GM18867 (cell line): ENCODE data around the gene PPP3CA.
"Not testable (repeated sequence)": the region's sequence is repeated elsewhere in the genome, so short reads cannot be mapped to it uniquely, and the experiment has no call there.

Source experiments
- ATAC-seq: cut with Tn5 transposase; IDR thresholded peaks from one replicate; pipeline ENCODE4 v1.9.1; 2021; ENCODE audit warnings: mild to moderate bottlenecking, moderate library complexity; ENCODE audit not compliant: unreplicated experiment

Gene PPP3CA

GRCh38 chr4:101022151-101023024 is 324.9 kb downstream of the PPP3CA start:
- ATAC-seq: no peak

GRCh38 chr4:101020956-101021355 is 326.4 kb downstream of the PPP3CA start:
- peak; percentile 66 for ATAC-seq

- ATAC-seq: peak; percentile 49
These were observed 327.4 kb downstream of the PPP3CA start for GRCh38 chr4:101019941-101020401.

GRCh38 chr4:101019313-101019712 is 328.0 kb downstream of the PPP3CA start:
- ATAC-seq: peak; percentile 2

GRCh38 chr4:101018836-101019235 is 328.5 kb downstream of the PPP3CA start:
- ATAC-seq: peak; percentile 52

GRCh38 chr4:101014417-101014816 is 332.9 kb downstream of the PPP3CA start:
- peak; percentile 53 for ATAC-seq

- no peak for ATAC-seq
These were observed 336.3 kb downstream of the PPP3CA start for GRCh38 chr4:101010987-101011386.

- ATAC-seq: peak; percentile 73
These were observed 337.9 kb downstream of the PPP3CA start for GRCh38 chr4:101009471-101009870.

- no peak for ATAC-seq
These were observed 338.8 kb downstream of the PPP3CA start for GRCh38 chr4:101008503-101008902.

GRCh38 chr4:101005659-101006058 is 341.7 kb downstream of the PPP3CA start:
- ATAC-seq: no peak

GRCh38 chr4:101000496-101000895 is 346.8 kb downstream of the PPP3CA start:
- no peak for ATAC-seq

- ATAC-seq: no peak
These were observed 351.7 kb downstream of the PPP3CA start for GRCh38 chr4:100995671-100996070.

GRCh38 chr4:100995002-100995401 is 352.3 kb downstream of the PPP3CA start:
- not testable (repeated sequence) for ATAC-seq

GRCh38 chr4:100991332-100992069 is 355.8 kb downstream of the PPP3CA start:
- ATAC-seq: not testable (repeated sequence)

GRCh38 chr4:100989401-100989800 is 357.9 kb downstream of the PPP3CA start:
- ATAC-seq: no peak

GRCh38 chr4:100988876-100989275 is 358.4 kb downstream of the PPP3CA start:
- ATAC-seq: no peak

GRCh38 chr4:100986360-100986868 is 360.9 kb downstream of the PPP3CA start:
- no peak for ATAC-seq

GRCh38 chr4:100985576-100985975 is 361.8 kb downstream of the PPP3CA start:
- ATAC-seq: no peak

- no peak for ATAC-seq
These were observed 362.4 kb downstream of the PPP3CA start for GRCh38 chr4:100984901-100985300.

GRCh38 chr4:100983426-100983825 is 363.9 kb downstream of the PPP3CA start:
- no peak for ATAC-seq

- ATAC-seq: no peak
These were observed 365.0 kb downstream of the PPP3CA start for GRCh38 chr4:100982345-100982744.
